Measurements from ENCODE around the gene CCDC197.

DNA sequence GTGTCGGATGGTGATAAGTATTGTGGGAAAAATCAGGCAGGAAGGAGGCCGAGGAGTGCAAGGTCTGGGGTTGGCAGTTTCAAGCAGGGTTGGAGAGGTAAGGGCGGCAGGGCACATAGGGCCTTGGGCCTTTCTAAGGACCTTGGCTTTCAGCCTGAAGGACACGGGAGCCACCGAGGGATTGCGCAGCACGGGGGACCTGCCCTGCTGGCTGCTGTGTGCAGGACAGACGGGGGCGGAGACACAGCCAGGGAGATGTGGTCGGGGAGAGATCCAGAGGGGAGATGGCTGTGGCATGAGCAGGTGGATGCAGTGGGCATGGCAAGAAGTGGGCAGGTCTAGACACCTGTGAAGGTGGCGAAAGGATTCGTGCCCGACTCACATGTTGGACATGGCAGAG, 43.7 kb downstream of the CCDC197 start:
- TF ChIP-seq, protein P1, sequence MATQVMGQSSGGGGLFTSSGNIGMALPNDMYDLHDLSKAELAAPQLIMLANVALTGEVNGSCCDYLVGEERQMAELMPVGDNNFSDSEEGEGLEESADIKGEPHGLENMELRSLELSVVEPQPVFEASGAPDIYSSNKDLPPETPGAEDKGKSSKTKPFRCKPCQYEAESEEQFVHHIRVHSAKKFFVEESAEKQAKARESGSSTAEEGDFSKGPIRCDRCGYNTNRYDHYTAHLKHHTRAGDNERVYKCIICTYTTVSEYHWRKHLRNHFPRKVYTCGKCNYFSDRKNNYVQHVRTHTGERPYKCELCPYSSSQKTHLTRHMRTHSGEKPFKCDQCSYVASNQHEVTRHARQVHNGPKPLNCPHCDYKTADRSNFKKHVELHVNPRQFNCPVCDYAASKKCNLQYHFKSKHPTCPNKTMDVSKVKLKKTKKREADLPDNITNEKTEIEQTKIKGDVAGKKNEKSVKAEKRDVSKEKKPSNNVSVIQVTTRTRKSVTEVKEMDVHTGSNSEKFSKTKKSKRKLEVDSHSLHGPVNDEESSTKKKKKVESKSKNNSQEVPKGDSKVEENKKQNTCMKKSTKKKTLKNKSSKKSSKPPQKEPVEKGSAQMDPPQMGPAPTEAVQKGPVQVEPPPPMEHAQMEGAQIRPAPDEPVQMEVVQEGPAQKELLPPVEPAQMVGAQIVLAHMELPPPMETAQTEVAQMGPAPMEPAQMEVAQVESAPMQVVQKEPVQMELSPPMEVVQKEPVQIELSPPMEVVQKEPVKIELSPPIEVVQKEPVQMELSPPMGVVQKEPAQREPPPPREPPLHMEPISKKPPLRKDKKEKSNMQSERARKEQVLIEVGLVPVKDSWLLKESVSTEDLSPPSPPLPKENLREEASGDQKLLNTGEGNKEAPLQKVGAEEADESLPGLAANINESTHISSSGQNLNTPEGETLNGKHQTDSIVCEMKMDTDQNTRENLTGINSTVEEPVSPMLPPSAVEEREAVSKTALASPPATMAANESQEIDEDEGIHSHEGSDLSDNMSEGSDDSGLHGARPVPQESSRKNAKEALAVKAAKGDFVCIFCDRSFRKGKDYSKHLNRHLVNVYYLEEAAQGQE (IDR thresholded peaks at IDR 0.05; ENCODE audit: low read depth), result no peak
- no peak for TF ChIP-seq ZBTB7A (IDR thresholded peaks at IDR 0.05; ENCODE audit: low read depth)
